Measurements from ENCODE around the gene NKTR.

Gene NKTR

DNA sequence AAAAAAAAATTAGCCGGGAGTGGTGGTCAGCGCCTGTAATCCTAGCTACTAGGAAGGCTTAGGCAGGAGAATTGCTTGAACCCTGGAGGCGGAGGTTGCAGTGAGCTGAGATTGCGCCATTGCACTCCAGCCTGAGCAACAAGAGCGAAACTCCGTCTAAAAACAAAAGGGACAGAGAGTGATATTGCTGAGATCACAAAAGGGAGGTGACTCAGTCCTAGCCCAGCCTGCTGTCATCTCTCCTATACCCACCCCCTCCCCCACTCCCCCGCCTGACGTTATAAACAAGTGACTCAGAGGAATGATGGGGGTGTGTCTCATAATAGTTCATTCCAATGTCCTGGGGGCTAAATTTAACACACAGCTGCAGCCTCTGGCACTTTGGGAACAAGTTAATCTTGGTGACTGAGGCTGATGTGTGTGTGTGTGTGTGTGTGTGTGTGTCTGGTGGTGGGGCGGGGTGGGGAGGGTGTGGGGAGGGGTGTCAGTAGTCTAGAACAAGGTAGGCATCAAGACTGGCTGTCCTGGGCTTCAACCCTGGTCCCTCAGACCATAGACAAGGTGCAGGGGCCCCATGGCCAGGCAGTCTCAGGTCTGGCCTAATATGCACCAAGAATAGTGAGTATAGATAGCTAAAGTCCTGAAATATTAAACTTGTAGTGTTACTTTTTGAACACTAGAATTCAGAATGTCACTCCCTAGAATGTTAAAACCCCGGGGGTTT is 83.6 kb downstream of the NKTR start:
- DNase-seq, result no peak

DNA sequence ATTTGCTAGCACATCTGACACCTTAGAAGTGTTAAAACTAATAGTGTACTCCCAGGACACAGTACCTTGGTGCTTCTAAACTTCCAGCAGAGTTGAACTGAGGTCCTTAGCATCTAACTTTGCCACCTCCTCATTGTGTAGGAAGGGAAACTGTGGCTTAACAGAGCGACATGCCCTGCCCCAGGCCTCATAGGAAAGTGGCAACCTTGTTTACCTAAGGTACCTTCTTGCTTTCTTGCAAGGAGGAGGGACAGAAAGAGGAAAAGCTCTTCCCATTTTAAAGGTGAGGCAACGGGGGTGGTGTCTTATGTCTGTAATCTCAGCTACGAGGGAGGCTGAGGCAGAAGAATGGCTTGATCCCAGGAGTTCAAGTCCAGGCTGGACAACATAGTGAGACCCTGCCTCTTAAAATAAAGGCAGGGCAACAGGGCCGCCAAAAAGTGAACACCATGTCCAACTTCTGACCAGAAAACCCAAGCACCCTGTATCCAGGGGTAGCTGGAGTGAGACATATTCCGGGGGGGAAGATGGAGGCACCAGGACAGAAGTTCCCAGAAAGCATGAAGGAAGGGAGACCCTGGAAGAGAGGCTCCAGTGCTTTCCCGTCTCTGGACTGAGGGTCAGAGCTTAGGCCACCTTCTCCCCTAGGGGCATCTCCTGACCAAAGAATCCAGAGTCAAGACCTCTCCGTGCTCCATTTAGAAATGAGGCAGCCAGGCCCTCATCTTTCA is 84.3 kb downstream of the NKTR start:
- DNase-seq, result no peak

DNA sequence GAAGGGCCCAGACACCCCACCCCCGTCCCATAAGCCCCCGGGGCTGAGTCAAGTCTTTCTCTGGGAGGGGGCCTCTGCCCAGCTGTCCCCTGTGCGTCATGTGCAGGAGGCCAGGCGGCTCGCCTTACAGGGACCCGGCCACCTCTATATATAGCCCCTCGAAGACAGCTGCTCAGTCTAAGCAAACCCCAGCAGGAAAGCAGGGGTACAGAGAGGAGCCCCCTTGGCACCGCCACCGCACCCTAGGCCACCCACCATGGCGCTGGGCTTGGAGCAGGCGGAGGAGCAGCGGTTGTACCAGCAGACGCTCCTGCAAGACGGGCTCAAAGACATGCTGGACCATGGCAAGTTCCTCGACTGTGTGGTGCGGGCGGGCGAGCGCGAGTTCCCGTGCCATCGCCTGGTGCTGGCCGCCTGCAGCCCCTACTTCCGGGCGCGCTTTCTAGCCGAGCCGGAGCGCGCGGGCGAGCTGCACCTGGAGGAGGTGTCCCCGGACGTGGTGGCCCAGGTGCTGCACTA is 84.9 kb downstream of the NKTR start, which contains the start of gene KLHL40:
Gene KLHL40 (plus strand): TSS at position 175 of the 519 bp plus-strand sequence. CDS start 82 bp downstream, at position 257.
- no peak for DNase-seq

GRCh38 chr3:42685891-42686820 is 85.7 kb downstream of the NKTR start:
- no peak for DNase-seq

GRCh38 chr3:42686832-42687650 is 86.6 kb downstream of the NKTR start:
- DNase-seq, result no peak

DNA sequence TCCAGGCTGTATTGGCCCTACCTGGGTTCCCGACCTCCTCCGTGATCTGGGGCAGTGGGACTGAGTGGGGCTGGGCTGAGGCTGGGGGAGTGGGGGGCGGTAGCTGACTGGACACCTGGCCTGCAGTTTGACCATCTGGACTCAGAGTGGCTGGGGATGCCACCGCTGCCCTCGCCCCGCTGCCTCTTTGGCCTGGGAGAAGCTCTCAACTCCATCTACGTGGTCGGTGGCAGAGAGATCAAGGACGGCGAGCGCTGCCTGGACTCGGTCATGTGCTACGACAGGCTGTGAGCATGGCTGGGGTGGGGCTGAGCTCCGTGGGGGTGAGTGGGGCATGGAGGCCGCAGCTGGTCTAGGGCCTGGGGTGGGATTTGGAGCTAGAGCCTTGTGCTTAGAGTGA is 87.5 kb downstream of the NKTR start:
- no peak for DNase-seq

GRCh38 chr3:42688487-42689420 is 88.3 kb downstream of the NKTR start:
- no peak for DNase-seq

DNA sequence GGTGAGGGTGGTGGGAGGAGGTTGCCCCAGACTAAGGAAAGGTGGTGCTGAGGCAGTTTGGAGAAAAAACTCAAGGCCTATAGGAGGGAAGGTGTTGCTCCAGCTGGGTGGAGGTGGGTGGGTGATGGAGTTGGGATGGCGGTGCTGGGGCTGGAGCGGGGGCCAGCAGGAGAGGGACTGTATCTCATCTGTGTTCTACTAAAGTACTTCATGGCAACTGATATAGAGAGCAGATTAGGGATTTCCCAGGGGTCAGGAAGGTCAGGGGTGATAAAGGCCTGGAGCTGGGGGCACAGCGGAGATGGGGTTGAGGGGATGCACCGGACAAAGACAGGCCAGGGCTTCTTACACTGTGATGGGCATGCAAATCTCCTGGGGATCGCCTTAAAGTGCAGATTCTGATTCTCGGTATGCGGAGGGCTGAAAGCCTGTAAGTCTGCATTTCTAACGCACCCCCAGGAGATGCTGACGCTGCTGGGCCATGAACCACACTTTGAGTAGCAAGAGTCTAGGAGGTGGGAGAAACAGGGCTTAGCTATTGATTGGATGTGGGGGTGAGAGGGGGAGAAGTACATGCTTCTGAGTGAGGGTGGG is 89.0 kb downstream of the NKTR start:
- DNase-seq, result no peak

DNA sequence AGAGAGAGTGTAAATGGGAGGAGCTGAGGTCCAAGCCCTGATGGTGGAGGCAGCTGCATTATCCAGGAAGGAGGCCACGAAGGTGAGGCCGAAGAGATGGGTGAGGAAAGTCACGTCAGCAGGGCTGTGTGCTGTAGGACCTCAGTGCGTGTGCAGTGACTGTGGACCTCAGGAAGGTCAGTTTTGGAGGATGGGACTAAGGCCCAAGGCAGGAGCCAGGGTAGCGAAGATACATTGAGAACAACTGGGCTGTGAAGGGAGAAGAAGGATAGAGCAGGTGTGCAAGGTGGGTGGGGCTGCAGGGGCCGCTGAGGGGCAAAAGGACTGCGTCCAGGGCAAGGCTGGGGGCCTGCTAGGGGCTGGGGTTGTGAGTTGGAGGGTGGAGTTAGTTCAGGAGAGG is 89.7 kb downstream of the NKTR start:
- no peak for DNase-seq

- no peak for DNase-seq
Measured at GRCh38 chr3:42690766-42691680, 90.5 kb downstream of the NKTR start.

- DNase-seq, result no peak
Measured at GRCh38 chr3:42691816-42692666, 91.6 kb downstream of the NKTR start.

GRCh38 chr3:42692667-42693529 is 92.4 kb downstream of the NKTR start:
- DNase-seq, result no peak

DNA sequence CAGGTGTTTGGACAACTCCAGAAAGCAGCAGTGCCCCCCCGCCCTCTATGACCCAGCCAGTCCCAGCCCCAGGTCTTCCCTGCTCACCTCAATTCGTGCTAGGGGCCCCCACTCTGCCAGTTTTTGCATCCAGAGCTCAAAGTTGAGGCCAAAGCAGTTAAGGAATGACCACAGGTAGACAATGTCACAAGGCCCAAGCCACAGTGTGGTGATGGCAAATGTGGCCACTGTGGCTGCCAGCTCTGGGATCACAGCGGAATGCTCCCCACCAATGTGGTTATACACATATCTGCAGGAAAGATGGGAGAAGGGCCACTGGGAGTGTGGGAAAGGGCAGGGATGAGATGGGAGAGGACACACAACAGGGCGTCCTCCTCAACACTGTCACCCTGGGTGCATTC is 93.0 kb downstream of the NKTR start:
- no peak for DNase-seq

DNA sequence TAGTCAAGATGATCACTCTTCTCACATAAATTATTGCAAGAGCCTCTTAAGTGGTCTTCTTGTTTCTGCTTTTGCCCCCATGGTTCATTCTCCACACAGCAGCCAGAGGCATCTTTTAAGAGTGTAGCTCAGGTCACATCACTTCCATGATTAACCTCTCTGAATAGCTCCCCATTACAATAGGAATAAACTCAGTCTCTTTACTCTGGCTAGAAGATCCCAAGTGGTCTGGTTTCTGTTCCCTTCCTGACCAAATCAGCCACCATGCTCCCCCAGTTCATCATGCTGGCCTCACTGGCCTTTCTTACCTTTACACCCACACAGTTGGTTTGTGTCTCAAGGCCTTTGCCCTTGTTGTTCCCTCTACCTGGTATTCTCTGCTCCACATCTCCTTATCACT is 93.9 kb downstream of the NKTR start:
- DNase-seq, result no peak

DNA sequence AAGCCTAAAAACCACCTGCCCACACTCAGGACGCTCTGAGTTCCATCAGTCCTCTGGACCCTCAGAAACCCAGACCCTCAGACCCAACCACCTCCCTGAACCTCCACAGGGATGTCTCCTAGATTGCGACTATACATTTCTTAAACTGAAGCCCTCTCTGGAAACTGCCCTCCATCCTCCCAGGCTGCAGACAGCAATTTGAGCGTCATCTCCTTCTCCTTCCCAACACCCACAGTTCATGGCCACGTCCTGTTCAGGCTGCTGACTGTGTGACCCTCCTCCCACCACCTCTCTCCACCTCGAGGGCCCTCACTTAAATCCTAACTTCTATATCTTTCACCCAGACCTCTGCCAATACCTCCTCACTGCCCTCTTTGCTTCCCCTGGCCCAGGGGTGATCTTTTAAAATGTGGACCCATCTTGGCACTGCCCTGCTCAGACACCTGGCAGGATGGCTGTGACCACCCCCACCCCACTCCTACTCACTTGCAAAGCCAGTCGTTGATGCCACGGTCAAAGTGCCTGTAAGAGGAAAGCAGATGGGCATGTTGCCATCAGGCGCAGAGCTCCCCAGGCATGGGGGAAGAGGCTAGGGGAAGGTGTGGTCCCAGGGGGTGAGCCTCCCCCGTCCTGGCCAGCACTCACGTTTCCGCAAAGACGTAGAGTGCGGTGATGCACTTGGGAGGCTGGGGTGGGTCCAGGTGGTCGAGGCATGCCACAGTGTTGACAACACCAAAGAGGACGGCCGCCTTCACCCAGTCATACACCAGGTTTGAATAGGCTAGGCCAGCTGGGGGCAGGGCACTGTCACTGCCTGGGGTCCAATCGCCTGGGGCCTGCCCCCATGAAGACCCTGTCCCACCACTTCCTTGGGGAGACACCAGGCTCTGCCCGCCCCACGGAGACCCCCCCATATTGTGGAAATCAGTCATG is 96.1 kb downstream of the NKTR start:
- no peak for DNase-seq
